Measurements from ENCODE around the gene TMEM225B. TPM values are rescaled to one million over a fixed set of nuclear protein-coding genes. Genes with fewer than 3 reads are reported as not detected.

TMEM225B gene
- total RNA-seq, 2 donors from 2014 or later = 2.2 TPM; not detected in 1

DNA sequence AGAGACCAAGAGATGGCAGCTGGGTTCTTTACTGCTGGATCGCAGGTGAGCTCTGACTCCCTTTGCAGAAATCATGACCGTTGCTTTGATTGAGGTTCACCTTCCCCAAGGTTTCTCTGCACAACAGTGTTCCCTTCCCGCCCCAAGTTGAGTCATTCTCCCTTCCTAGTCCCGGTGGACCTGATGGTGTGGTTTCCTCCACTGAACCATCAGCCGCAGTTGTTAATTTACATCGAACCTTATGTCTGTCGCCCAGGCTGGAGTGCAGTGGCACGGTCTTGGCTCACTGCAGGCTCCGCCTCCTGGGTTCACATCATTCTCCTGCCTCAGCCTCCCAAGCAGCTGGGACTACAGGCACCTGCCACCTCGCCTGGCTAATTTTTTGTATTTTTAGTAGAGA is 24.5 kb downstream of the TMEM225B start:
- ATAC-seq (ENCODE audit: insufficient number of reproducible peaks, low FRiP score, low read depth) (no peak), DNase-seq (ENCODE audit: low spot score) (no peak)
- Histone ChIP-seq H3K36me3 (peaks cover 80% of the 10 kb centered on the region), H3K4me1 (ENCODE audit: control insufficient read depth in 1 of 2, low read depth in 2 of 2) (peaks cover 3 to 8% of the 10 kb centered on the region in 2 donors), H3K4me3 (no peak overlapping the region), H3K9me3 (no peaks in the 10 kb centered on the region), H3K27me3 (replicated peaks; ENCODE audit: insufficient read depth) (no peaks in the 10 kb centered on the region), H3K27ac (no peak overlapping the region)
- TF ChIP-seq, protein P1, sequence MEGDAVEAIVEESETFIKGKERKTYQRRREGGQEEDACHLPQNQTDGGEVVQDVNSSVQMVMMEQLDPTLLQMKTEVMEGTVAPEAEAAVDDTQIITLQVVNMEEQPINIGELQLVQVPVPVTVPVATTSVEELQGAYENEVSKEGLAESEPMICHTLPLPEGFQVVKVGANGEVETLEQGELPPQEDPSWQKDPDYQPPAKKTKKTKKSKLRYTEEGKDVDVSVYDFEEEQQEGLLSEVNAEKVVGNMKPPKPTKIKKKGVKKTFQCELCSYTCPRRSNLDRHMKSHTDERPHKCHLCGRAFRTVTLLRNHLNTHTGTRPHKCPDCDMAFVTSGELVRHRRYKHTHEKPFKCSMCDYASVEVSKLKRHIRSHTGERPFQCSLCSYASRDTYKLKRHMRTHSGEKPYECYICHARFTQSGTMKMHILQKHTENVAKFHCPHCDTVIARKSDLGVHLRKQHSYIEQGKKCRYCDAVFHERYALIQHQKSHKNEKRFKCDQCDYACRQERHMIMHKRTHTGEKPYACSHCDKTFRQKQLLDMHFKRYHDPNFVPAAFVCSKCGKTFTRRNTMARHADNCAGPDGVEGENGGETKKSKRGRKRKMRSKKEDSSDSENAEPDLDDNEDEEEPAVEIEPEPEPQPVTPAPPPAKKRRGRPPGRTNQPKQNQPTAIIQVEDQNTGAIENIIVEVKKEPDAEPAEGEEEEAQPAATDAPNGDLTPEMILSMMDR (IDR thresholded peaks at IDR 0.05) = no peak

DNA sequence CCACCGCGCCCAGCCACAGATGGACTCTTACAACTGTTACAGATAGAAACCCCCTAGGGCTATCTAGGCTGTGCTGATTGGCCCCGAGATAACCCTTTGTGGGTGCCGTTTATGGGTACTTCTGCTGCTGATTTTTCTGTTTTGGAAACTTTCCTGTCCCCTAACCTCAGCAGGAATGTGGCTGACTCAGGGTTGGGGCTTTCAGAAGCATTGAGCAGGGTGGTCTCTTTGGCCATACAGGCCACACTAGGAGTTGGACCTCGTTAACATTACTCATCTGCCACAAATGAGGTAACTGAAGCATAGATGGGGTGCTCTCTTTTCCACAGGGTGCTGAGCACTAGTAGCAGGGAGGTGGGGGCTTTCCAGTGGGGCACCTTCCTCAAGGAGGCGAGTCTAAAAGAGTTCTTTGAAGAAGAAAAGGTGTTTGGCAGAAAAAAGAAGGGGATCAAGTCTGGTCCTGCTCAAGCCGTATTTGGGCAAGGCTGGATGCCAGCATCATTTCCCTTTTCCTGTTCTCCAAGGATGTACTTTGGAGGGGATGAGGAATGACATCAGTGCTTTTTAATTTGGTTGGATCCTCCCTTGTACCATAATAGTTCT is 25.1 kb downstream of the TMEM225B start:
- no peak for ATAC-seq (ENCODE audit: insufficient number of reproducible peaks, low FRiP score, low read depth)
- H3K27me3 ChIP-seq (replicated peaks; ENCODE audit: insufficient read depth) = no peaks in the 10 kb centered on the region
- TF ChIP-seq, protein P1 (IDR thresholded peaks at IDR 0.05) = no peak
- H3K27ac ChIP-seq = no peak overlapping the region
- H3K4me3 ChIP-seq = no peak overlapping the region
- no peak for DNase-seq (ENCODE audit: low spot score)
- peaks cover 81% of the 10 kb centered on the region for H3K36me3 ChIP-seq
- H3K4me1 ChIP-seq (ENCODE audit: control insufficient read depth in 1 of 2, low read depth in 2 of 2) = peaks cover 0 to 2% of the 10 kb centered on the region in 2 donors
- no peaks in the 10 kb centered on the region for H3K9me3 ChIP-seq

DNA sequence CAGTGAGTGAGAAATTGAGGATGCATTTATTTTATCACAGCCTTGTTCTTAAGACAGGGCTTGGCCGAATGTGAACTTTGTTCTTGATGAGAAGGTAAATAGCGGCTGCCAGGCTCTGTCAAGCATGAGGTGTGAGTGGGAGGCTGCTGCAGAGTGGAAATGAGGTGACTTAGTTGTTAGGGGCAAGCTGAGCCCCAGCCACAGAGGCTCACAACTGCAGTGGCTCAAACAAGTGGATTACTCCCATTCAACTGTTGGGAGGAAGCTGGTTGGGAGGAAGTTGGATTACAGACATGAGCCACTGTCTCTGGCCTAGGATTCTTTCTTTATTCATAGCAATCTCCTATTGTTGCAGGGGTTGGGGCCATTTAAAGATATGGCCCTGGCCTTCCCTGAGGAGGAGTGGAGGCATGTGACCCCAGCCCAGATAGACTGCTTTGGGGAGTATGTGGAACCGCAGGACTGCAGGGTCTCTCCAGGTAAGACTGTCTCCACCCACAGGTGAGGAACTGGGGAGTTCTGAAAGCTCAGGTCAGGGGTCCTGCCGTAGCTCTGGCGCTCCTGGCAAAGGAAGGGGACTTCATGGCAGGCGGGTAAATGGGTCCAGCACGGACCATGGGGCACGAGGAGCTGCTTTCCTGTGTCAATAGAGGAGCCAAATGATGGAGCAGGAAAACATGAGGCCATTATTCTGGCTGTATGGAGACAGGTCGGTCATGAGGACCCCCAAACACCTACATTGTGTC is 25.8 kb downstream of the TMEM225B start:
- Histone ChIP-seq H3K27ac (no peak overlapping the region), H3K9me3 (no peaks in the 10 kb centered on the region), H3K36me3 (peaks cover 85% of the 10 kb centered on the region), H3K4me3 (no peak overlapping the region), H3K27me3 (replicated peaks; ENCODE audit: insufficient read depth) (no peaks in the 10 kb centered on the region), H3K4me1 (ENCODE audit: control insufficient read depth in 1 of 2, low read depth in 2 of 2) (no peaks in the 10 kb centered on the region)
- ATAC-seq (ENCODE audit: insufficient number of reproducible peaks, low FRiP score, low read depth) (no peak), DNase-seq (ENCODE audit: low spot score) (no peak)
- TF ChIP-seq, protein P1 (IDR thresholded peaks at IDR 0.05) = no peak

DNA sequence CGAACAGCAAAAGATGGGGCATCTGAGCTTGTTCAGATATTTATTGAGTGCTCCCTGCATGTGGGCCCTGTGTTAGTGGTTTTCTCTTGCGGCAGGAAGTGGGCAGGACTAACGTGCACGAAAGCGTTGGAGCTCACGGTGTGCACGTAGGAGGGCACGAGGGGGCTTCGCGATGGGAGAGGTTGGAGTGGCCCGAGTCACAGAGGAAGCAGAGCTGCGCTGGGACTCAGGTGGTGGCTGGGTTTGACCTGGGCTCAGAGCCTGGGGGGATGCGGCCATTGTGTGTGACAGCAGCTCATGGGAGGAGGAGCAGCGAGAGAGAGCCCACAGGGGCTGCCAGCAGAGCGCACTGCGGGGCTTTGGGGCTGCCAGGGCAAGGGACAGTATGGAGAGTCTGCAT is 26.4 kb downstream of the TMEM225B start:
- H3K27me3 ChIP-seq (replicated peaks; ENCODE audit: insufficient read depth) = no peaks in the 10 kb centered on the region
- DNase-seq (ENCODE audit: low spot score) (no peak), ATAC-seq (ENCODE audit: insufficient number of reproducible peaks, low FRiP score, low read depth) (no peak)
- no peak overlapping the region for H3K27ac ChIP-seq
- H3K4me1 ChIP-seq (ENCODE audit: control insufficient read depth in 1 of 2, low read depth in 2 of 2) = no peaks in the 10 kb centered on the region
- H3K36me3 ChIP-seq = peaks cover 85% of the 10 kb centered on the region
- H3K9me3 ChIP-seq = no peaks in the 10 kb centered on the region
- no peak overlapping the region for H3K4me3 ChIP-seq
- TF ChIP-seq, protein P1 (IDR thresholded peaks at IDR 0.05) = no peak

DNA sequence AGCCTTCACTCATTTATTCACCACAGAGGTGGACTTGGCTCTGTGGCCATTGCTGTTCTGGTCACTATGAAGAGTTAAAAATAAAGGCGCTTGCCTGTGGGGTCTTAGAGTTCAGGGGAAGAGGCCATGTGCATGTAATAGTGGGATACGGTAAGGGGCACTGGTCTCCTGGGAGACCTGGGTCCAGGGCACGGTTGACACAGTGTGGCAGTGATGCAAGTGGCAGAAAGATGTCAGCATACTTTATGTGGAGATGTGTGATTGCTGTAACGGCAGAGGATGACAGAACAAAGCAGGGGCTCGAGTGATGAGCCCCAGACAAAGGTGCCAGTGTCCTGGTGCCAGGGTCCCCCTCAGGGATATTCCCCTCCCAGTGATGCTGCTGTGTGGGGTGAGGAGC is 27.3 kb downstream of the TMEM225B start:
- no peaks in the 10 kb centered on the region for H3K9me3 ChIP-seq
- no peak overlapping the region for H3K27ac ChIP-seq
- ATAC-seq (ENCODE audit: insufficient number of reproducible peaks, low FRiP score, low read depth) (no peak), DNase-seq (ENCODE audit: low spot score) (no peak)
- H3K4me1 ChIP-seq (ENCODE audit: control insufficient read depth in 1 of 2, low read depth in 2 of 2) = no peaks in the 10 kb centered on the region
- TF ChIP-seq, protein P1 (IDR thresholded peaks at IDR 0.05) = no peak
- no peaks in the 10 kb centered on the region for H3K27me3 ChIP-seq (replicated peaks; ENCODE audit: insufficient read depth)
- H3K4me3 ChIP-seq = no peak overlapping the region
- H3K36me3 ChIP-seq = peaks cover 85% of the 10 kb centered on the region
